WTC11 (cell line): ENCODE measurements around the gene LARGE1. TPM values are rescaled to one million over a fixed set of nuclear protein-coding genes. Genes with fewer than 3 reads are reported as not detected.
A peak's percentile ranks its signal among the peaks of the same experiment; 100 is the strongest.

ENCODE experiments used
- ATAC-seq: fragments of 200-7000 bp; cut with Tn5 transposase; 2 replicates; pipeline ENCODE4 v1.10.0; 2021; ENCODE audit warnings: mild to moderate bottlenecking, moderate library complexity
- CTCF ChIA-PET: fragments of 300-600 bp; sonication (Branson Sonifier 250); formaldehyde crosslinking; loops from one replicate; lab custom pipeline; 2021; ENCODE audit warnings: antibody characterized with exemption; lab: Charles Lee
- POLR2A ChIA-PET: fragments of 350-600 bp; sonication (Branson Sonifier 250); formaldehyde crosslinking; loops from one replicate; lab custom pipeline; 2021; ENCODE audit warnings: antibody characterized with exemption; lab: Charles Lee
- DNase-seq: peaks from one replicate; pipeline ENCODE4 v3.0.0; 2021; ENCODE audit warnings: low spot score
- H3K27ac Mint-ChIP-seq: 2 replicates; pipeline ENCODE4 v1.8.0; 2021; ENCODE audit warnings: mixed read lengths
- H3K27me3 Mint-ChIP-seq: 2 replicates; pipeline ENCODE4 v1.8.0; 2021; ENCODE audit warnings: low read depth, mild to moderate bottlenecking, moderate library complexity, mixed read lengths
- H3K36me3 Mint-ChIP-seq: 2 replicates; pipeline ENCODE4 v1.8.0; 2021; ENCODE audit warnings: mixed read lengths
- H3K4me1 Mint-ChIP-seq: 2 replicates; pipeline ENCODE4 v1.8.0; 2022; ENCODE audit warnings: mixed read lengths
- H3K4me3 Mint-ChIP-seq: 2 replicates; pipeline ENCODE4 v1.8.0; 2021; ENCODE audit warnings: mild to moderate bottlenecking, moderate library complexity, mixed read lengths
- H3K9me3 Mint-ChIP-seq: 2 replicates; pipeline ENCODE4 v1.8.0; 2021; ENCODE audit warnings: mixed read lengths
- CREB1 ChIP-seq: sonication (generic); formaldehyde crosslinking; IDR thresholded peaks from 2 replicates; pipeline ENCODE4 v1.8.0; 2023; ENCODE audit warnings: mild to moderate bottlenecking, missing genetic modification reagents
- CTCF ChIP-seq: fragments of 200-600 bp; IDR thresholded peaks from 2 replicates; pipeline ENCODE4 v1.8.0; 2022; ENCODE audit warnings: antibody characterized with exemption
- ETV6 ChIP-seq: sonication (generic); formaldehyde crosslinking; IDR thresholded peaks from 2 replicates; pipeline ENCODE4 v1.8.1; 2022; ENCODE audit warnings: mild to moderate bottlenecking, missing genetic modification reagents
- FOXK1 ChIP-seq: sonication (generic); formaldehyde crosslinking; IDR thresholded peaks from 2 replicates; pipeline ENCODE4 v1.8.0; 2022; ENCODE audit warnings: mild to moderate bottlenecking, moderate library complexity, missing genetic modification reagents
- FOXP1 ChIP-seq: sonication (generic); formaldehyde crosslinking; IDR thresholded peaks from 2 replicates; pipeline ENCODE4 v1.8.0; 2022; ENCODE audit warnings: missing genetic modification reagents, mild to moderate bottlenecking, moderate library complexity, borderline replicate concordance
- FOXP4 ChIP-seq: sonication (generic); formaldehyde crosslinking; IDR thresholded peaks from 2 replicates; pipeline ENCODE4 v1.8.0; 2022; ENCODE audit warnings: mild to moderate bottlenecking, missing genetic modification reagents
- GRHL2 ChIP-seq: fragments of 250-450 bp; sonication (Bioruptor Pico); IDR thresholded peaks from 2 replicates; pipeline ENCODE4 v1.8.0; 2022; ENCODE audit warnings: mild to moderate bottlenecking, moderate library complexity; ENCODE audit not compliant: insufficient replicate concordance, severe bottlenecking
- HMGA2 ChIP-seq: fragments of 250-450 bp; sonication (Bioruptor Pico); IDR thresholded peaks from 2 replicates; pipeline ENCODE4 v1.4.0; 2021; ENCODE audit warnings: mild to moderate bottlenecking, moderate library complexity
- OVOL2 ChIP-seq: fragments of 250-450 bp; sonication (Bioruptor Pico); IDR thresholded peaks from 2 replicates; pipeline ENCODE4 v1.9.0; 2021; ENCODE audit warnings: mild to moderate bottlenecking, borderline replicate concordance
- RORB ChIP-seq: fragments of 250-450 bp; sonication (Bioruptor Pico); IDR thresholded peaks from 2 replicates; pipeline ENCODE4 v1.9.0; 2021; ENCODE audit warnings: mild to moderate bottlenecking
- TEAD1 ChIP-seq: sonication (generic); formaldehyde crosslinking; IDR thresholded peaks from 2 replicates; pipeline ENCODE4 v1.8.0; 2022; ENCODE audit warnings: mild to moderate bottlenecking, missing genetic modification reagents
- TEAD4 ChIP-seq: sonication (generic); formaldehyde crosslinking; IDR thresholded peaks from 2 replicates; pipeline ENCODE4 v1.8.0; 2022; ENCODE audit warnings: mild to moderate bottlenecking, missing genetic modification reagents
- TP53 ChIP-seq: sonication (generic); formaldehyde crosslinking; IDR thresholded peaks from 2 replicates; pipeline ENCODE4 v1.8.1; 2023; ENCODE audit warnings: mild to moderate bottlenecking, missing genetic modification reagents
- ZBTB21 ChIP-seq: sonication (generic); formaldehyde crosslinking; IDR thresholded peaks from 2 replicates; pipeline ENCODE4 v1.8.1; 2023; ENCODE audit warnings: mild to moderate bottlenecking, missing genetic modification reagents, borderline replicate concordance
- ZNF138 ChIP-seq: sonication (generic); formaldehyde crosslinking; conservative IDR thresholded peaks from 2 replicates; pipeline ENCODE4 v1.8.1; 2022; ENCODE audit warnings: mild to moderate bottlenecking, moderate library complexity, missing genetic modification reagents
- ZNF425 ChIP-seq: fragments of 250-450 bp; sonication (Bioruptor Pico); conservative IDR thresholded peaks from 2 replicates; pipeline ENCODE4 v1.9.0; 2021; ENCODE audit warnings: mild to moderate bottlenecking
- total RNA-seq: library from RNA; stranded (reverse); gene quantifications from 3 replicates; pipeline ENCODE4 v1.2.3, GENCODE V29; 2021
- TF ChIP-seq, protein P1 (sequence below): fragments of 250-450 bp; sonication (Bioruptor Pico); IDR thresholded peaks from 2 replicates; pipeline ENCODE4 v1.9.0; 2021; ENCODE audit warnings: mild to moderate bottlenecking
- TF ChIP-seq, protein P2 (sequence below): sonication (generic); formaldehyde crosslinking; IDR thresholded peaks from 2 replicates; pipeline ENCODE4 v1.8.0; 2023; ENCODE audit warnings: mild to moderate bottlenecking, missing genetic modification reagents
- TF ChIP-seq, protein P3 (sequence below): sonication (generic); formaldehyde crosslinking; conservative IDR thresholded peaks from 2 replicates; pipeline ENCODE4 v1.8.1; 2022; ENCODE audit warnings: mild to moderate bottlenecking, missing genetic modification reagents

Gene LARGE1
- total RNA-seq, 1 experiment from 2014 or later = 72.6 TPM

DNA sequence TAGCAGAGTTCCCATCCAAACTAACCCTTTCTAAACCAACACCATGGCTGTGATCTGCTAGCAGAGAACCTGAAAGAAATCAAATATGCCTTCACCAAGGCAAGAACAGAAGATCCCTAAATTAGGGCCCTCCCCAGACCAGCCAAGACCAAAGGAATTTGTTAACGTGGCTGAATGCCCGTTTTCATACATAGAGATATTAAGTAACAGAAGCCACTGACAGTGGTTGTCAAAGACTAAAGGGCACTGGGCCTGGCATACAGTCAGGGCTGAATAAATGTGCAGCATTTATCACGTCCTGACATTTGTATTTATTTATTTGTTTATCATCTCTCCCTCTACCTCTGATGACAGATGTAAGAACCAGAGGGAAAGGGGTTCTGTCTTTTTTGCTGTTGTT is 271.8 kb downstream of the LARGE1 start:
- no peak for ATAC-seq
- peaks cover 44% of the 10 kb centered on the region for H3K36me3 Mint-ChIP-seq
- H3K27me3 Mint-ChIP-seq = no peaks in the 10 kb centered on the region
- no peak for DNase-seq
- TF ChIP-seq ZNF138 (CRISPR knock-in tag) (no peak), CREB1 (no peak), HMGA2 (CRISPR knock-in tag) (no peak), OVOL2 (CRISPR knock-in tag) (no peak), ZNF425 (CRISPR knock-in tag) (no peak), FOXP1 (CRISPR knock-in tag) (no peak), FOXK1 (no peak), GRHL2 (CRISPR knock-in tag) (no peak), ZBTB21 (CRISPR knock-in tag) (no peak), TEAD4 (CRISPR knock-in tag) (no peak)
- TF ChIP-seq, protein P1, sequence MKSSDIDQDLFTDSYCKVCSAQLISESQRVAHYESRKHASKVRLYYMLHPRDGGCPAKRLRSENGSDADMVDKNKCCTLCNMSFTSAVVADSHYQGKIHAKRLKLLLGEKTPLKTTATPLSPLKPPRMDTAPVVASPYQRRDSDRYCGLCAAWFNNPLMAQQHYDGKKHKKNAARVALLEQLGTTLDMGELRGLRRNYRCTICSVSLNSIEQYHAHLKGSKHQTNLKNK (CRISPR knock-in tag) = no peak
- TF ChIP-seq, protein P2, sequence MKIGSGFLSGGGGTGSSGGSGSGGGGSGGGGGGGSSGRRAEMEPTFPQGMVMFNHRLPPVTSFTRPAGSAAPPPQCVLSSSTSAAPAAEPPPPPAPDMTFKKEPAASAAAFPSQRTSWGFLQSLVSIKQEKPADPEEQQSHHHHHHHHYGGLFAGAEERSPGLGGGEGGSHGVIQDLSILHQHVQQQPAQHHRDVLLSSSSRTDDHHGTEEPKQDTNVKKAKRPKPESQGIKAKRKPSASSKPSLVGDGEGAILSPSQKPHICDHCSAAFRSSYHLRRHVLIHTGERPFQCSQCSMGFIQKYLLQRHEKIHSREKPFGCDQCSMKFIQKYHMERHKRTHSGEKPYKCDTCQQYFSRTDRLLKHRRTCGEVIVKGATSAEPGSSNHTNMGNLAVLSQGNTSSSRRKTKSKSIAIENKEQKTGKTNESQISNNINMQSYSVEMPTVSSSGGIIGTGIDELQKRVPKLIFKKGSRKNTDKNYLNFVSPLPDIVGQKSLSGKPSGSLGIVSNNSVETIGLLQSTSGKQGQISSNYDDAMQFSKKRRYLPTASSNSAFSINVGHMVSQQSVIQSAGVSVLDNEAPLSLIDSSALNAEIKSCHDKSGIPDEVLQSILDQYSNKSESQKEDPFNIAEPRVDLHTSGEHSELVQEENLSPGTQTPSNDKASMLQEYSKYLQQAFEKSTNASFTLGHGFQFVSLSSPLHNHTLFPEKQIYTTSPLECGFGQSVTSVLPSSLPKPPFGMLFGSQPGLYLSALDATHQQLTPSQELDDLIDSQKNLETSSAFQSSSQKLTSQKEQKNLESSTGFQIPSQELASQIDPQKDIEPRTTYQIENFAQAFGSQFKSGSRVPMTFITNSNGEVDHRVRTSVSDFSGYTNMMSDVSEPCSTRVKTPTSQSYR (CRISPR knock-in tag) = no peak
- H3K4me3 Mint-ChIP-seq = no peak overlapping the region
- POLR2A ChIA-PET = no interaction called here
- peaks cover 15% of the 10 kb centered on the region for H3K9me3 Mint-ChIP-seq
- peaks cover 11% of the 10 kb centered on the region for H3K4me1 Mint-ChIP-seq
- H3K27ac Mint-ChIP-seq = no peak overlapping the region
- CTCF ChIA-PET = no interaction called here

GRCh38 chr22:33640900-33641299 is 279.4 kb downstream of the LARGE1 start:
- no peaks in the 10 kb centered on the region for H3K27me3 Mint-ChIP-seq
- ChIA-PET CTCF (interaction anchor here (0.6 to 1.0 kb wide), 4 partner anchors 11 to 357 kb away, joined by 3 to 7 read pairs (median 3); no protein-coding TSS in a partner anchor), POLR2A (no interaction called here)
- peaks cover 28% of the 10 kb centered on the region for H3K4me1 Mint-ChIP-seq
- no peak overlapping the region for H3K27ac Mint-ChIP-seq
- peaks cover 31% of the 10 kb centered on the region for H3K36me3 Mint-ChIP-seq
- no peak overlapping the region for H3K4me3 Mint-ChIP-seq
- DNase-seq = peak; percentile 32
- peaks cover 25% of the 10 kb centered on the region for H3K9me3 Mint-ChIP-seq
- TF ChIP-seq FOXP4 (no peak), TP53 (CRISPR knock-in tag) (no peak)
- TF ChIP-seq, all 79 proteins: peak for 0
- ATAC-seq = peak; percentile 80

DNA sequence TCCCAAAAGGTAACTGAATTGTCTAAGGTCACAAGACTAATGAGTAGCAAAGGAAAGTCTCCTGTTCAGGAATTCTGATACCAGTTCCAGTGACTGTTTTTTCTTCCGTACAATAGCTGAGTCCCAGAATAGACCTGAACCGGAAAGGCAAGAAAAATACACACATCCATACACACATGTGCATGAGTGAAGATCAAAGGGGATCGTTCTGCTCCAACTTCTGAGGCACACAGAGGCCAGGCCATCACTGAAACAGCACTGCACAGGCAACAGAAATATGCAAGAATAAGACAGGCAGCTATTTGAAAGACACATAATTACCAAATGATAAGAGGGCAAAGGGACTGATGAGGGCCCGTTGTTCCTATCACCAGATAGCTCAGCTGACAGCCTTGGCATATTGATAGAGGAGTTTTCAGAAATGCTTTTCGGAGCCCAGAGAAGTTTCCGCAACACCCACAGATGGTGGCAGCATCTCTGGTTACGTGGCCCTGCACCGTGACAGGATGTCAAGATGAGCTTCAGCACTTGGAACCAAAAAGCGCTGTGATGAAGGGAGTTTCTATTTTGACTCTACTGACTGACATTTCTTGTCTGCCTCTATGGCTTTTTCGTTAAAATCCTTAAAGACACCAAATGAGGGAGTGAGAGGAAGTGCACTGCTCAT is 280.6 kb downstream of the LARGE1 start:
- Mint-ChIP-seq H3K9me3 (peaks cover 18% of the 10 kb centered on the region), H3K36me3 (peaks cover 21% of the 10 kb centered on the region)

More for the DNA sequence above, 280.6 kb downstream of the LARGE1 start:
- POLR2A ChIA-PET = no interaction called here
- no peak overlapping the region for H3K27ac Mint-ChIP-seq
- DNase-seq = no peak
- no peaks in the 10 kb centered on the region for H3K27me3 Mint-ChIP-seq
- no peak overlapping the region for H3K4me3 Mint-ChIP-seq
- no peak for ATAC-seq
- CTCF ChIA-PET = interaction anchor here (1.0 kb wide), 2 partner anchors 13 to 338 kb away, joined by 3 to 7 read pairs; no protein-coding TSS in a partner anchor
- H3K4me1 Mint-ChIP-seq = peaks cover 29% of the 10 kb centered on the region
- no peak for TF ChIP-seq ZBTB21 (CRISPR knock-in tag)
- TF ChIP-seq ETV6 (CRISPR knock-in tag) = no peak
- TF ChIP-seq TEAD1 (CRISPR knock-in tag) = no peak
- no peak for TF ChIP-seq RORB (CRISPR knock-in tag)
- TF ChIP-seq CTCF = no peak
- TF ChIP-seq, protein P3, sequence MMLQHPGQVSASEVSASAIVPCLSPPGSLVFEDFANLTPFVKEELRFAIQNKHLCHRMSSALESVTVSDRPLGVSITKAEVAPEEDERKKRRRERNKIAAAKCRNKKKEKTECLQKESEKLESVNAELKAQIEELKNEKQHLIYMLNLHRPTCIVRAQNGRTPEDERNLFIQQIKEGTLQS (CRISPR knock-in tag) = no peak
